Superior temporal gyrus (tissue), 1 donor: ENCODE results near the gene C14orf93.

Experiments
- DNase-seq: peaks from one replicate; pipeline ENCODE4 v3.0.0-alpha.2; 2016; ENCODE audit errors: extremely low spot score

C14orf93 gene

DNA sequence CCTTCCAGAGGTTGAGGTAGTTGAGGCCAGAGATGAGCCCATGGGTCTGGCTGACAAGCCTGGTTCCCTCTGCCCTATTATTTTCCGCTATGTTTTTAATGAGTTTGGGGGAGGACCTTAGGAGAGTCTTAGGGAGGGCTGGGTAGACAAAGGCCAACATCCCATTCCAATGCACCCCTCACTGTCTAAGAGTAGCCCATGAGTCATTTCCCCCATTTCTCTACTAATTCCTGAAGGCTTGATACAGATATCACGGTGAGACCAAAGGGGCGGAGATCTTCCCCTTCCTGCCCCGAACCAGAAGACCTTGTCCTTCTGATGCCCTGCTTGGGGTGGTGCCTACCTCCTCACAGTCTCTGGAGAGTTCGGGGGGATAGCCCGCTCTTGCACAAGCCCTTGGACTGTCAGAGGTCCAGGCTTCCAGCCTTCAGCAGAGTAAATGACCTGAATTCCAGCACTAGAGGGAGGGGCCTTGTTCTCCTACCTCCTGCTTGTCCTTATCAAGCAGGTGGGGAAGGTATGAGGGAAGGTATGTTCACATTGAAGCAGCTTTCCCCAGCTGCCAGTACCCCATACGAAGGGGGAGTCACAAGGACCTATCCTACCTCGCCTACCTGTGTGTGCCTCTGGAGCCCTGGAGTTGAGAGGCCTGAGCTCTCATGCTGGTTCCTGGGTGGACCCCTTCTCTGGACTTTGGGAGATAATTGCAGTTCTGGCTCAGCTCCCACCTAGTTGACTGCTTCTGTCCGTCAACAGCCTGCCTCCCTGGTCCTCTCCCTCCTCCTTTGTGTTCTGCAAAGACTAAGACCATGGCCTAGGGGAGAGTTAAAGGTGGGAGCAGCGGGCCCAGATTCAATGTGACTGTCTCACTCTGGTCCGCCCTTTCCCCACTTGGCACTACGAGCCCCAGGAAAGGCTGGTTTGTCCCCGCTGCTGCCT is 35.7 kb upstream of the C14orf93 start:
- DNase-seq = no peak

DNA sequence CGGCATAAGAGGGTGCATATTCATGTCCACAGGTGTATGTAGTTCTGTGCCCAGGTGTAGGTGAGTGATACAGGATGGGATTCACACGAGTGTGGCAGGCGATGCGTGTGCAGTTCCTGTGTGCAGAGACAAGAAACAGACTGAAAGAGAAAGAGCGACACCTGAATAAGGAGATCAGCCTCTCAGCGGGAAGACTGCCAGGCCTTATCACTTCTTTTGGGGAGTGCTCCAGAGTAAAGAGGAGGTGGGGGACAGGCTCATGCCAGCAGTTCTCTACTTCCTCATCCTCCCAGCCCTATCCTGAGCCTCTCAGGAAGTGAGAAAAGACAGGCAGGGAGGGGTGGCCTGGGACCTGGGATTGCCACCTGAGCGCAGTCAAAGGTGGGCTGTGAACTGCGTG is 34.9 kb upstream of the C14orf93 start:
- DNase-seq = no peak

DNA sequence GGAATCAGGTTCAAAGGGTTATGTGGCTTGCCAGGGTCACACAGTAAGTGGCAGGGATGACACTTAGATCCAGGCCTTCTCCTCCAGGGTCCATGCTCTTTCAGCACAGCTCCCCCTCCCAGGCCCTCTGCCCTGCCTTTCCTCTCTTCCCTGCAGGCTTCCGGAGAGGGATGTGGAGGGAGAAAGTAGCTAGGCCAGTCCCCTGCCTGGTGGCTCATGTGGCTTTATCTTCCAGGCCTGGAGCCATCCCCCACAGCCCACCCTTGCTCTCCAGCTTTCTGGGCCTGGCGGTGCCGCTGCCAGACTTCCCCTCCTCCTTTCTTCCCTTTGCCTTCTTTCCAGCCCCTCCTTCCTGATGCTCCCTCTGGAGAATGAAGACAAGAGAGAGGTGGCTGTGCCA is 33.8 kb upstream of the C14orf93 start:
- no peak for DNase-seq

DNA sequence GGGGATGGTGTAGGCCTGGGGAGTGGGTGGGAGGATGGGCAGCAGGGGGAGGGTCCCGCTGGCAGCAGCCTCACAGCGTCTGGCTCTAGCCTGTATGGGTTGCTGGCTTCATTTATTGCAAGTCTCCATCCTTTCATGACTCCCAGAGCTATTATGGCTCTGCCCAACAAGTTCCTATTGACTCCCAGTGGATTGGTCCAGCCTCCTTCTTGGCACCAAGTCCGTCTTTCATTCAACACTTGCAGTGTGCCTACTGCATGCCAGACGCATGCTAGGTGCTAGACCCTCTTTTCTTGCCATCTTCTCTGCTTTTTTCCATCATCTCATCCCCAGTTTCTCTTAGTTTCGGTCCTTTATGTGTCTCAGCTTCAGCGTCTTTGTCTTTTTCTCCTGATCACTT is 33.2 kb upstream of the C14orf93 start:
- DNase-seq = no peak

DNA sequence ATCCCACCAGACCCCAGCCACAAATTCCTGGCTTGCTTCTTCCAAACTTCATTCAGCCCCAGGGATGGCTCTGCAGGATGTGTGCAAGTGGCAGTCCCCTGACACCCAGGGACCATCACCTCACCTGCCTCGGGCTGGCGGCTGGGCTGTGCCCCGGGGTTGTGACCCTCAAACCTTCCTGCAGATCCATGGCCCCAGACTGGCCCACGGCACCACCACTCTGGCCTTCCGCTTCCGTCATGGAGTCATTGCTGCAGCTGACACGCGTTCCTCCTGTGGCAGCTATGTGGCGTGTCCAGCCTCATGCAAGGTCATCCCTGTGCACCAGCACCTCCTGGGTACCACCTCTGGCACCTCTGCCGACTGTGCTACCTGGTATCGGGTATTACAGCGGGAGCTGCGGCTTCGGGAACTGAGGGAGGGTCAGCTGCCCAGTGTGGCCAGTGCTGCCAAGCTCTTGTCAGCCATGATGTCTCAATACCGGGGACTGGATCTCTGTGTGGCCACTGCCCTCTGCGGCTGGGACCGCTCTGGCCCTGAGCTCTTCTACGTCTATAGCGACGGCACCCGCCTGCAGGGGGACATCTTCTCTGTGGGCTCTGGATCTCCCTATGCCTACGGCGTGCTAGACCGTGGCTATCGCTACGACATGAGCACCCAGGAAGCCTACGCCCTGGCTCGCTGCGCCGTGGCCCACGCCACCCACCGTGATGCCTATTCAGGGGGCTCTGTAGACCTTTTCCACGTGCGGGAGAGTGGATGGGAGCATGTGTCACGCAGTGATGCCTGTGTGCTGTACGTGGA is 32.4 kb upstream of the C14orf93 start, which contains the start of gene PSMB11:
PSMB11 (plus strand) TSS at position 51 of the 804 bp plus-strand sequence; CDS start at position 65, 14 bp downstream.
- no peak for DNase-seq

DNA sequence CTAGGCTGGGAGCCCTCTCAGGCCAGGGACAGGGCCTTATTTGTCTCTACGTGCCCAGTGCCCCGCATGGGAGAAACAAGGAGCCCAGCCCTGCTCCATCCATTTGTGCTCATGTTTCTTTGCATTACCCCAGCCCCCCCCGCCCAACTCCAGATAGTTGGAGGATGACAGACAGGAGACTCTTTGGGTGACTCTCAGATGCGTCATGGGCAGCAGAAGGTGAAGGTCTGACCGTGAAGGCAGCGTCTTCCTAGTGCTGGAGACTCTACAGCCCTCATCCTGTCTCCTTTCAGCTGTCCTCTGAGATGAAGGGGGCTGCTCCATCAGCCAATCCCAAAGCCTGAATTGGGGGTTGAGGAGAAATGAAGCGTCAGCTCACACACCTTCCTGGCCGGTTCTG is 31.8 kb upstream of the C14orf93 start:
- no peak for DNase-seq

DNA sequence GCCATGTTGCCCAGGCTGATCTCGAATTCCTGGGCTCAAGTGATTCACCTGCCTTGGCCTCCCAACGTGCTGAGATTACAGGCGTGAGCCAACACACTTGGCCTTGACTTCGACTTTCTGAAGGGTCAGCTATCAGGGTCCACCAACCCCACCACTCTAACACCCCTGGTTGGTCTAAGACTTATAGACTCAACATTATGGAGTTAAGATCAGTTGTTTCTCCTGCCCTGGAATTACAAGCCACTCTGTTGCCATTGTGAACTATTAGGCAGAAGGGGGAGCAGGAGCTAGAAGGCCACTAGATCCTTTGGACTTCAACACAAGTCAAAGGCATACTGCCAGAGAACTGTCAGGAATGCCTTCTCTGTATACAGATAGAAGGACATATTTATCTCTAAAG is 30.2 kb upstream of the C14orf93 start:
- DNase-seq = no peak

DNA sequence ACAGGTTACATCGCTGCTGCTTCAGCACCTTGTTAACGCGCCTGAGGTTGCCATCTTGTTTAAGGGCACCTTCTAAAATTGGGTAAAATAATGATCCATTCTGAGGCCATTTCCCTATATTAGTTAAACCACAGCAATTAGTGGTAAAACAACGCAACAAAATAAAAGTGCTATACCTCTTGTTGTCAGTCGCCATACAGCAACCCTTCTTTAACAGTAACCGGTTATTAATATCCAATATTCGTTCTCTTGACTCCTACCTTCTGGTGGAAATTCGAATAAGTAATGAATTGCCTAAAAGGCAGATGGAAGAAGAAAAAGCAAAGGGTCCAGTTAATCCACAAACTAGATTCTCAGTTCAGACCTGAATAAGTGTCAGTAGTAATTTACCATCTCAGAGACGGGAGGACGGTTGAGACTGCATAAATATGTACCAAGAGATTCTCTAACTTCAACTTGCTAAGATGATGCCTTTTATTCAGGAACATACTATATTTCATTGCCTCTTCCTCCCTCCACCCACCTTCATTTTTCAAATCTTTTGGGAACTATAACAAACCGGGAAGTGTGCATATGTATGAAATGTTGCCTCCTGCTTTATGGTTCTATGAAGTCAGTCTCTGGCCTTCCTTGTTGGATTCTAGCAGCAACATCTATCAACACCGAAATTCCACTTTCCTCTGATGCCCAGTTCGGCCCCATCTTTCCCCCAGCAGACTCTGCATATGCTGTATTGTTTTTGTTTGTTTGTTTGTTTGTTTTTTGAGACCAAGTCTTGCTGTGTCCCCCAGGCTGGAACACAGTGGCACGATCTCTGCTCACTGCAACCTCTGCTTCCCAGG is 25.6 kb upstream of the C14orf93 start:
- no peak for DNase-seq

DNA sequence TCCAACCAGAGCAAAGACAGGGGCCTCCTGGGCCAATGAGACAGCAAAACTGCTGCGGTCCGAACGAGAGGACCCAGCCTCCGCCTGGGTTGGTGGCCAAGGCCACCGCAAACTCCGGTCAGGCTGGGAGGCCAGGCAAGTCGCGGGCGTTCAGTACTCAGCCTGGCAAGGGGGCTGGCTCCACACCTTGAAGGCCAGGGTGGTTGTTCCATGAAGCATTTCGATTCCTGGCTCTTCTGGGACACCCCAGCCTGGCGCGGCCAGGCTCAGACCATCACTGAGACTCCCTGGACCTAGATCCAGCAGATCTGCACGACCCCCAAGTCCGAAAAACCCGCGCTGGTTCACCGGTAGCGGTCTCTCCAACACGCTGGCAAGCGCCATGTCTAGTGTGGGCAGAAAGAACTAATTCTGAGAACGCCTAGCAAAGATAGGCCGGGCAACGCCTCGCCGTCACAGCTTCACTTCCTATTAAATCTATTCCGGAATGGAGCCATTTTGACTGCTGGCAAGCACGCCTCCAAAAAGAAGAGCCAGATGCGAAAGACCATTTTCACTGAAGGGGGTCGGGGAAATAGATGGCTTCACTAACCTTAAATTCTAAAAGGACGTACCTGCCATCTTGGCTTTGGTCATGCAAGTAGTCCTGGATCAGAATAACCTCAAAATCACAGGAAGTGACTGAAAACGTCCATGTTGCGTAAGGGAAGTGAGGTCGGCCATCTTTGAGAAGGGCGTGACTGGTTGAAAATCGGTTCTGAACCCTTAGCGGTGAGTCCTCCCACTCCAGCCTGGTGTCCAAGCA is 24.8 kb upstream of the C14orf93 start, which contains the start of gene PSMB5:
PSMB5 (minus strand) TSS at position 403 of the 805 bp plus-strand sequence; CDS start at position 384, 19 bp downstream.
- peak; percentile 98 for DNase-seq

DNA sequence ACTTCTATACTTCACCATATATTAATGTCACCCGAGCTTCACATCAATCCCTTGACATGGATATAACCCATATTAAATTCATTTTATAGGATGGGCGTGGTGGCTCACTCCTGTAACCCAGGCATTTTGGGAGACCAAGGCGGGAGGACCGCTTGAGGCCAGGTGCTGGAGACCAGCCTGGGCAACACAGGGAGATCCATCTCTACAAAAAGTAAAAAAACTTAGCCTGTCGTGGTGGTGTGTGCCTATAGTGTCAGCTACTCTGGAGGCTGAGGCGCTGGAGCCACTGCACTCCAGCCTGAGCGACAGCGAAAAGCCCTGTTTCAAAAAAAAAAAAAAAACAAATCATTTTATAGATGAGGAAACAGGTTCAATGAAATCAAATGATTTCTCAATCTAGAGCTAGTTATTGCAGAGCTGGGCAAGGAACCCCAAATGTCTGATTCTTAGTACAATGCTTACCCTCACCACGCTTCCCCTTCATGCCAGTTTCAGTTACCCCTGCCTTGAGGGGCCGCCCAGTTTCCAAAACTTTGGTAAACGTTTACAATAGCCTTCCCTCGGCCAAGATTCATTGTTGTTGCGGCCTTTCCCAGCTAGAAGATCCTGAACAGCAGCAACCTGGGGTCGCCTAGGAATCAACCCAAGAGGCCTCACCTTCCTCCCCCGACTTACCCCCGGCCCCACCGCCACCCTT is 24.0 kb upstream of the C14orf93 start:
- DNase-seq = no peak

DNA sequence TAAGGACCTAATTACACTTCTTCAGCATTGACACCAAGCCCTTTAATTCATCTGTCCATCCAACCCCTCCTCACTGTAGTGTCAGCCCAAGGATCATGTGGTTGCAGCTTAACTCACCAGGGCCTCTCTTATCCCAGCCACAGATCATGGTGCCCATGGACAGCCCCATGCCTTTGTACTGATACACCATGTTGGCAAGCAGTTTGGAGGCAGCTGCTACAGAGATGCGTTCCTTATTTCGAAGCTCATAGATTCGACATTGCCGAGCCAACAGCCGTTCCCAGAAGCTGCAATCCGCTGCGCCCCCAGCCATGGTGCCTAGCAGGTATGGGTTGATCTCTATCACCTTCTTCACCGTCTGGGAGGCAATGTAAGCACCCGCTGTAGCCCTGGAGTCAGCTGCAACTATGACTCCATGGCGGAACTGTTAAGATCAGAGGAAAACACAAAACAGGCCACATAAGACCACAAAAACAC is 23.3 kb upstream of the C14orf93 start:
- DNase-seq = no peak

DNA sequence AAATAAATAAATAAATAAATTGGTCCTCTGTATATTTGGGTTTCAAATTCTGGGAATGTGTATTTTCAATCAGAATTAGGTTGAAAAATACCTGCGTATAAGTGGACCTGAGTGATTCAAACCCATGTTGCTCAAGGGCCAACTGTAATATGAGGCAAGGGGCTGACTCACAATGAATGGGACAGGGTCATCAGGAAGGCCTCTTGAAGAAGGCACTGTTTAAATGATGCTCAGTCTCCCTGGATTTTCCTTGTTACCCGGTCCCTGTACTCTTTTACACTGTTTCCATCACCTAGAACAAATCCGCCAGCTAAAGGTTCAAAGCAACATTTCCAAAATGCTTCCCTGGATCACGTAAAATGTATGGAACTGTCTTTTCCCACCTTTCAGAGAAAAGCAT is 21.0 kb upstream of the C14orf93 start:
- no peak for DNase-seq

DNA sequence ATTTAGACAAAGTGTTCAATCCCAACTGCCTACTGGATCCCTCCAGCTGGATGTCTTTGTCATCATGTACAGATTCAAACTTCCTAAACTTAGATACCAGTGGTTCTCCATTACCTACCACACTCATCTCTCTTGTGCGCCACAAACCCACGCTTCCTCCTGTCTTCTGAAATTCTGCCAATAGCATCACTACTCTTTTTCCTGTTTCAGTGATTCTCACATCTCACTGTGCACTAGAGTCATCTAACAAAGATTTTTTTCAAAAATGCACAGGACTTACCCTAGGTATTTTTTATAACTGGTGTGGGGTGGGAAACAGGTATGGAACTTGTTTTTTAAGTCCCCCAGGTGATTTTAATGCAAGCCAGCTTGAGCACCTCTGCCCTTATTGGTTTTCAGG is 18.9 kb upstream of the C14orf93 start:
- DNase-seq = no peak

DNA sequence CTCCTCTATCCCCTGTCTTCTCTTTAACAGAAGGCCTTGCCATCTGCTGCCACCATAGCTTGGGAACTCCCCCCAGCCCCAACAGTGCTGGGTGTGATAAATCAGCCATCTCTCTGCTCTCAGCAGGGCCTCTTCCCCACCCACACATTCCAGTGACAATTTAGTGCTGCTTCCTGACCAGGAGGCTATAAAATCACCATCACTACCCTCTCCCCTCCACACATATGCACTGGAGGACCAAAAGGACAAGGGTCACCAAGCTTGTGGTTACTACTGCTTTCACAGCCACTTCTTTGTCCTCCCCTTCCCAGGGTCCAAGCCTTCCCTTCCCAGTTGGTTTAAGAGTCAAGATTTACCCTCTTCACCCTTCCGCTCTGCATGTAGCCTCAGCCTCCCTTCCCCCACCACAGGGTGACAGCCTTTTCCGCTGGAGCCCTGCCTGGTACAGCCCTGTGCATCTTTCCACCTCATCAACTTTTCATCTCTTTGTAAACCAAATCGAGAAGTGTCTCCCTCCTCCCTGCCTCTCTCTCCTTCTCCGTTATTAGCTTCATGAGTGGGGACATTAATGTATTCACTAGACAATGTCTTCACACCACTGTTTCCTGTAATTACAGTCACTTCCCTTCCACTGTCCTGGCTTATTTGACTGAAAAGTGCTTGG is 15.3 kb upstream of the C14orf93 start:
- no peak for DNase-seq

DNA sequence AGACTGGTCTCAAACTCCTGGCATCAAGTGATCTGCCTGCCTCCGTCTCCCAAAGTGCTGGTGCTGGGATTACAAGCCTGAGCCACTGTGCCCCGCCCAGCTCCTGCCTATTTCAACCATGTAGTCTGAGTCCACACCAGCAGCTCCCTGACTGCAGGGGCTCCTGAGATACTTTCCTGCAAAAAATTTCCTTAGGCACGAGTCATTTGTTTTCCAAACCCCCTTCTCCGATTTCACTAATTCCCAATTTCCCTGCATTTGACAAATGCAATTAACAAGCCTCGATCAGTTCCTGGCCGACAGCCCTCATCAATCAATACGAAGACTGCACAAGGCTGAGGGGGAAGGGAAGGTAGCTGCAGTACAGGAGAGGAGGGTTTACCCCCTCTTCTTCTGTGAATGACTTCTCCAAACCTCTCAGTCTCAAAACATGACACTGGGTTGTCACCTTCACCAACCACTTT is 14.7 kb upstream of the C14orf93 start:
- no peak for DNase-seq

DNA sequence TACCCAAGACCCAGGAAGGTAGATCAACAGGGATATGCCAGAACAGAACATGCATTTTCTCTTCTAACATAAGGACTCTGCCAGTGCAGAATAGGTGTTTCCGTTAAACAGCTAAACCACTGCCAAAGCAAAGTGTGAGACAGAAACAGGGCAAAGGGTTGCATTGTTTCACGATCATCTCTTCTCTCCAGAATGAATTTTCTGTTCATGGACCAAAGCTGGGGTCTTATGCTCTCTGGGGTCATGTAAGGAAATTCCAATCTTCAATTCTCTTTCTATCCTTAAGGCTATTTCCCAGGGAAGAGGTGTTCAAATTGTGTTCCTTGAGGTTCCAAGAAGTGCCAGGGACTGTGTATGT is 13.8 kb upstream of the C14orf93 start:
- no peak for DNase-seq

DNA sequence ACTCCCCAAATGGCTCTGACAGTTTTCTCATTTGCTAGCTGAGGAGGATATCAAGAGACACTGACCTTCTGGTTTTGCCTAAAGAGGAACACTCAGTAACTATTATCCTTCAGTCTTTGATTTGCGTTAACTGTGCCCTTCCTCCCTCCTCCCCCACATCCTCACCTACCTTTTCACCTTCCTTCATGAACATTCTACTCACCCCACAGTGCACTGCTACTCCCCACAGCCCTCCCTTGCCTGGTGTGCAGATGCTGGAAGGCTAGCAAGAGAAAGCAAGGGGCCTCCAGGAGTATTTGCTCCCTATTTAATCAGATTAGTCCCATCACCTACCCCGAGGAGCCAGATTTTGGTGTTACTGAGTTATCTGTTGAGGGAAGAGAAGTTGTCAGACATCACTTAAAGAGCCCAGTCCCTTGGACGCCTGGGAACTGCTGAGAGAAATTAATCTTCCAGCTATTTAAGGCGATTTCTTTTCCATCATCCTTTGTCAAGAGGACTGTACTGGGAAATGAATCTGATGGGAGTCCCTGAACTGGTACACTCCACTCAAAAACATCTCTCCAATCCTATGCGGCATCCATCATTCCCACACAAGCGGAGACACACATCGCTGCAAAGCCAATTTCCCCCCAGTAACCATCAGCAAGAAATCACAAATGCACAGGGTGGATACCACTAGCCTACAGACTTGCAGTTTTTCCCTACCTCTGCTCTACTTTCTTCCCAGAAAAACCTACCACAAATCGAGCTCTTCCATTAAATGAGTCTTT is 13.3 kb upstream of the C14orf93 start:
- no peak for DNase-seq

DNA sequence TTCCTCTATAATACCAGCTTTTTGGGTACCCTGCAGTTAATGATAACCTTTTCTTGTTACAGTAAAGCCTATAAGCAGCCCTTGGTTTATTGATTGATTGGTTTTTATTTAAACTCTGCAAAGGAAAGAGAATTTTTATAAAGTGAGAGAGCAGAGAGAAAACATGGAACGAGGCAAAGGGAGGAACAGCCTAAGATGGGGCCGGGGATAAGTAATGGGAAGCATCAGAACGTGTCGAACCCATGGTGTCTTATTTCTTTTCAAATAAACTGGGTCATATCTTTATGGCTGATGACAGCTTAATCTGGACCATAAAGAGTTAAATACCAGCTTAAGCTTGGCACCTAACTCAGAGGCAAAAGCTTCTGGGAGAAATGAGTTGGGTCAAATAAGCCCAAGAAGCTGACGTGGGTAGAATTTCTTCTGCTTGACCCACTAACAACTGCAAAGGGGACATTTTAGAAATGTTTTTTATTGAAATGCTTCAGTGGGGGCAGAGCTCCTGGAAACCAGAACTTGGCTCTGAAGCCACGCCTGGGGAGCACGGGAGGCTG is 12.0 kb upstream of the C14orf93 start:
- DNase-seq = no peak
